BLaER1 treated with 17β-estradiol and CSF1 and Interleukin-3, amounts not matched to agents 10 nM and 100 nM (cell line): Measurements from ENCODE around the gene TPGS1.

Experiments
- H3K27ac ChIP-seq, 11 experiments: shearing (Covaris generic); formaldehyde crosslinking; 2 replicates each; pipeline ENCODE4 v1.8.1; 2022
- H3K27me3 ChIP-seq, 11 experiments: shearing (Covaris generic); formaldehyde crosslinking; 2 replicates each; pipeline ENCODE4 v1.8.1; 2022
- H3K36me3 ChIP-seq, 11 experiments: shearing (Covaris generic); formaldehyde crosslinking; 2 replicates each; pipeline ENCODE4 v1.8.1; 2022
- H3K4me1 ChIP-seq, 10 experiments: shearing (Covaris generic); formaldehyde crosslinking; 2 replicates each; pipeline ENCODE4 v1.8.1; 2022
- H3K4me2 ChIP-seq, 11 experiments: shearing (Covaris generic); formaldehyde crosslinking; 2 replicates each; pipeline ENCODE4 v1.8.1; 2022
- H3K4me3 ChIP-seq, 10 experiments: shearing (Covaris generic); formaldehyde crosslinking; 2 replicates each; pipeline ENCODE4 v1.8.1; 2022
- H3K9ac ChIP-seq, 11 experiments: shearing (Covaris generic); formaldehyde crosslinking; 2 replicates each; pipeline ENCODE4 v1.8.1; 2022
- H3K9me3 ChIP-seq, 11 experiments: shearing (Covaris generic); formaldehyde crosslinking; replicated peaks in 1 of 11; 2 replicates each; pipeline ENCODE4 v1.8.1; 2022
- H4K20me1 ChIP-seq, 11 experiments: shearing (Covaris generic); formaldehyde crosslinking; 2 replicates each; pipeline ENCODE4 v1.8.1; 2022
- Cebpa-rat ChIP-seq, 11 experiments: shearing (Covaris generic); IDR thresholded peaks; 2 replicates each; pipeline ENCODE4 v1.8.1; 2022

Gene TPGS1, protein sequence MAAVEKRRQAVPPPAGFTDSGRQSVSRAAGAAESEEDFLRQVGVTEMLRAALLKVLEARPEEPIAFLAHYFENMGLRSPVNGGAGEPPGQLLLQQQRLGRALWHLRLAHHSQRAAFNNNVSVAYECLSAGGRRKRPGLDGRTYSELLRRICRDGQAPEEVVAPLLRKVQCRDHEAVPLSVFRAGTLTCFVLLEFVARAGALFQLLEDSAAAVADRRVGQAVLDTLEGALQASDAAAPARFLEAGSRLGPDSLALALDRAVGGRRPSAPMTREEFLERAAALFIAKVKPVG

DNA sequence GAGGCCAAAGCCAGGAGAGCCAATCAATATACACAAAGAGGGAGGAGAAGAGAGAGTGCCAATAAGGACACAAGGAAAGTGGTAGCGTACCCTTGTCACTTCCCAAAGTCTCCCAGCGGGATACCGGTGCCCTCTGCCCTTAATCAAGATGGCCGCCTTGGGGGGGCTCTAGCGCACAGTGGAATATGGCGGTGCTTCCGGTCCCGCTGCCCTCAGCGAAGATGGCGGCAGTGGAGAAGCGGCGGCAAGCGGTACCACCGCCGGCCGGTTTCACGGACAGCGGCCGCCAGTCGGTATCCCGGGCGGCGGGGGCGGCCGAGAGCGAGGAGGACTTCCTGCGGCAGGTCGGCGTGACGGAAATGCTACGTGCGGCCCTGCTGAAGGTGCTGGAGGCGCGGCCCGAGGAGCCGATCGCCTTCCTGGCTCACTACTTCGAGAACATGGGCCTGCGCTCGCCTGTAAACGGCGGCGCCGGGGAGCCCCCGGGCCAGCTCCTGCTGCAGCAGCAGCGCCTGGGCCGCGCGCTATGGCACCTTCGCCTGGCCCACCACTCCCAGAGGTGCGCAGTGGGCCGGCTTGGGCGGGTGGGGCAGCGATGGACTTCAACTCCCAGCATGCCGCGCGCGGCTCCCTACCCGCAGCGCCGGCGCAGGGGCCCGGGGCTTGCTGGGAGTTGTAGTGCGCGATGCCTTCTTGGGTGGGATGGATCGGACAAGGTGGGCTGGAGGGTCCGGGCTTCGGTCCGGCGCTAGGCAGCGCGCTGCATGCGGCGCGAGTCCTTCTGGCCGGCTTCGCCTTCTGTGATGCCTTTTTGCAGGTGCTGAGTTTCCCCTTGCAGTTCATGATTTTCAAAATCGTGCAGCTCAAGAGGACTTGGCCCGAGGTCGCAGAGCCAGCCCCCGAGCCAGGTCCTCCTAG, at the start of gene TPGS1:
Gene TPGS1, plus strand, starts transcription at position 212 of the 918 bp plus-strand sequence. Its CDS starts 10 bp downstream, at position 222.
- peak within 1 kb of the TSS; percentile 90 to 100 (median 99) for H3K4me2 ChIP-seq
- TF ChIP-seq Cebpa-rat (IDR thresholded peaks at IDR 0.05) = no peak
- peaks cover 0 to 12% (median 9%) of the 10 kb centered on the region in 11 experiments; a peak in 10 of 22 replicates for H3K36me3 ChIP-seq
- H3K4me3 ChIP-seq = peak within 1 kb of the TSS; percentile 84 to 97 (median 92)
- peaks cover 0 to 11% (median 0%) of the 10 kb centered on the region in 11 experiments; a peak in 10 of 22 replicates for H3K9me3 ChIP-seq
- peak within 1 kb of the TSS; percentile 91 to 98 (median 93) for H3K27ac ChIP-seq
- H4K20me1 ChIP-seq = peaks cover 0 to 40% (median 18%) of the 10 kb centered on the region in 11 experiments; a peak in 17 of 22 replicates
- H3K27me3 ChIP-seq = no peaks in the 10 kb centered on the region
- H3K4me1 ChIP-seq = peaks cover 63 to 83% (median 69%) of the 10 kb centered on the region in 10 experiments
- H3K9ac ChIP-seq = peak within 1 kb of the TSS; percentile 90 to 99 (median 95)

DNA sequence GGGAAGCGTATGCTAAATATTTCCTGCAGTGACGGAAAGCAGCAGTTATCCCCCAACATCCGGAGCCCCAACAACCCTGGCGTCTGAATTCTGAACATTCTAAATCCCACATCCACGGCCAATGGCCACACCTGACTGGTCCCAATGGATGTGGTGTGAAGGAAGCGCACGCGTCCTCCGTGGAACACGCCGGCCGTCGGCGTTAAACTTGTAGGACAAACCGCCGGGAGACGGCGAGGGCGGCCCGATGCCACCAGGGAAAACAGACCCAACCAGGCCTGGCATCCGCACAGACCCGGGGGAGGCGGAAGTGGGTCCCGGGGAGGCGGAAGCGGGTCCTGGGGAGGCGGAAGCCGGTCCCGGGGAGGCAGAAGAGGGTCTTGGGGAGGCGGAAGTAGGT, 49.7 kb upstream of the TPGS1 start:
- no peak overlapping the region for H3K4me3 ChIP-seq

DNA sequence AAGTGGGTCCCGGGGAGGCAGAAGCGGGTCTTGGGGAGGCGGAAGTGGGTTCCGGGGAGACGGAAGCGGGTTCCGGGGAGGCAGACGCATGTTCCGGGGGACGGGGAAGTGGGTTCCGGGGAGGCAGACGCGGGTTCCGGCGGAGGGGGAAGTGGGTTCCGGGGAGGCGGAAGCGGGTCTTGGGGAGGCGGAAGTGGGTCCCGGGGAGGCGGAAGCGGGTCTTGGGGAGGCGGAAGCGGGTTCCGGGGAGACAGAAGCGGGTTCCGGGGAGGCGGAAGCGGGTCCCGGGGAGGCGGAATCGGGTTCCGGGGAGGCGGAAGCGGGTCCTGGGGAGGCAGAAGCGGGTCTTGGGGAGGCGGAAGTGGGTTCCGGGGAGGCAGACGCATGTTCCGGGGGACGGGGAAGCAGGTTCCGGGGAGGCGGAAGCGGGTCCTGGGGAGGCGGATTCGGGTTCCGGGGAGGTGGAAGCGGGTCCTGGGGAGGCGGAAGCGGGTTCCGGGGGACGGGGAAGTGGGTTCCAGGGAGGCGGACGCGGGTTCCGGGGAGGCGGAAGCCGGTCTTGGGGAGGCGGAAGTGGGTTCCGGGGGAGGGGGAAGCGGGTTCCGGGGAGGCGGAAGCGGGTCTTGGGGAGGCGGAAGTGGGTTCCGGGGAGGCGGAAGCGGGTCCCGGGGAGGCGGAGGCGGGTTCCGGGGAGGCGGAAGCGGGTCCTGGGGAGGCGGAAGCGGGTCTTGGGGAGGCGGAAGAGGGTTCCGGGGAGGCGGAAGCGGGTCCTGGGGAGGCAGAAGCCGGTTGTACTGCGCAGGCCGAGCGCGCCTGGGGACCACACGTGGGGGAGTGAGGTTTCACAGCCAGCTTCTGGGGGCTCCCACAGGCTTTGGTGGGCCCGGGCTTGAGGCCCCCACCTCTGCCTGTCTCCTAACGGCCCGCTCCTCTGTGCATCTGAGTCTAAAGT, 48.9 kb upstream of the TPGS1 start:
- Histone ChIP-seq H3K27me3 (no peaks in the 10 kb centered on the region), H3K4me2 (no peak overlapping the region), H3K36me3 (no peaks in the 10 kb centered on the region), H3K9me3 (peaks cover 24 to 58% (median 34%) of the 10 kb centered on the region in 11 experiments), H4K20me1 (no peaks in the 10 kb centered on the region), H3K27ac (no peak overlapping the region), H3K4me1 (no peaks in the 10 kb centered on the region), H3K9ac (no peak overlapping the region), H3K4me3 (no peak overlapping the region)
- TF ChIP-seq Cebpa-rat (IDR thresholded peaks at IDR 0.05) = no peak

More for the DNA sequence above, 49.7 kb upstream of the TPGS1 start:
- TF ChIP-seq Cebpa-rat (IDR thresholded peaks at IDR 0.05) = no peak
- H3K4me2 ChIP-seq = no peak overlapping the region
- H3K36me3 ChIP-seq = no peaks in the 10 kb centered on the region
- no peak overlapping the region for H3K9ac ChIP-seq
- H3K4me1 ChIP-seq = no peaks in the 10 kb centered on the region
- H3K27ac ChIP-seq = no peak overlapping the region
- H3K9me3 ChIP-seq = peaks cover 30 to 64% (median 38%) of the 10 kb centered on the region in 11 experiments
- no peaks in the 10 kb centered on the region for H4K20me1 ChIP-seq
- no peaks in the 10 kb centered on the region for H3K27me3 ChIP-seq

DNA sequence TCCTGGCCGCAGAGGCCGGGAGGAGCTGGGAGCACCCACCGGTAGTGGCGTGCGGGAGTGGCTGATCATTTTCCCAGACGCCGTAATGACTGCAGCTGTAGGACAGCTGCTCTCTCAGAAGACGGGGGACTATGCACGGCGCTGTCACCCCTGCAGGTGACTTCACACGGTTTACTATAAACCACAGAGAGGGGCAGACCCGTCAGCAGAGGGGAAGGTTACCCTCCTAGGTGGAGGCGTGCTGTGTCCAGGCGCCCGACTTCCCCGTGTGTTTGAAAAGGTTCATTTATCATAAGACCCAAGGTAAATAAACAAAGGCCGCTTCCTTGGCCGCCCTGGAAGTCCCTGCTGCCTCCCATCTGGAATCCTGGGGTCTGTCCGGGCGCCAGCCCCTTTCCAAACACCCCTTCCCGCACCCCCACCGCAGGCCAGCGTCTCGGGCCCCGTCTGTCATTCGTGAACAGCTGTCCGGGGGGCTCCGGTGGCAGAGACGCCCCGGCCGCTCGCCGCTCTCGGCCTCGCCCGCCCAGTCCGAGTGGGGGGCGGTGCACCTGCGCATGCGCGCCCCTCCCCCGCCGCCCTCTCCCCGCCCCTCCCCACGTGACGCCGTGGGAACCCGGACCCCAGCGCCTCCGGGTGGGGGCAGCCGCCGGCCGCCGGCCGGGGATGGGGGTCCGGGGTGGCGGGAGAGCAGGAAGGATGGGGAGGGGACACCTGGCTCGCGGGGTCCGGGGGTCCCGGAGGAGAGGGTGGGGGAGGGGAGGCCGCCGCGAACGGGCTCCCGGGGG, 47.4 kb upstream of the TPGS1 start:
- Histone ChIP-seq H3K4me2 (no peak overlapping the region), H3K4me3 (no peak overlapping the region), H3K36me3 (no peaks in the 10 kb centered on the region), H3K9ac (no peak overlapping the region), H3K27ac (no peak overlapping the region), H4K20me1 (no peaks in the 10 kb centered on the region), H3K4me1 (no peaks in the 10 kb centered on the region), H3K9me3 (peaks cover 23 to 55% (median 35%) of the 10 kb centered on the region in 11 experiments), H3K27me3 (no peaks in the 10 kb centered on the region)
- no peak for TF ChIP-seq Cebpa-rat (IDR thresholded peaks at IDR 0.05)

DNA sequence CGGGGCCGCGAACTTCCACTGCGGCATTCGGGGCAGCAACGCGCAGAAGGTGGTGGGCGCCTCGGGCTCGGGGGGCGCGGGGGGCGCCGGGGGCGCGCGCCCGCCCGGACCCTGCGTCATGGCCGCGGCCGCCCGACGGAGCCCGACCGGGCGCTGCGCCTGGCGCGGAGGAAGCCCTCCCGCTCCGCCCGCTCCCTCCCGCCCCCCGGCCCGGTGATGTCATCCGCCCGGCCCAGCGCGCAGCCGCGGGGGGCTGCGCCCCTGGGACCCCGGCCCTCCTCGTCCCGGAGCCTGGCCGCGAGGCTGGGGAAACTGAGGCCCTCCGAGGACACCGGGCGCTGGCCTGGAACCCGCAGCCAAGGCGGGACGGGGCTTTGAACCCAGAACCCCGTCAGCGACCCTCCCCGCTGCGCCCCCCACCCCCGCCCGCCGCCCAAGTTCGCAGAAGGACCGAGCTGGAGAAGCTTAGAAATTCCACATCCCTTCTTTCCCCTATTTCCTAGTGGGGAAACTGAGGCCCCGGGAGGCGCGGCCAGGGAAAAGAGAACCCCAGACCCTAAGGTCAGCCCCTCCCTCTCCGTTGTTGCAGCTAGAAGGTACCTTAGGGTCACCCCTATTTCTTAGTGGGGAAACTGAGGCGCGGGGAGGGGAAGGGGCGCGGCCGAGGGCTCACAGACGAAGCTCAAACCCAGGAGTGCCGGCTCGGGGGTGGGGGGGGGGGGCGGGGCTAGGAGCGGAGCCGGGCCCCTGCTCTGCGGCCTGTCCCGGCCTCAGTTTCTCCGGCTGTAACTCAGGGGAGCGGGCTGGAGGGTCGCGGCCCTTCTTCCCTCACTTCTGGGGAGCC, 46.2 kb upstream of the TPGS1 start, which contains the start of gene SHC2:
Gene SHC2, minus strand, starts transcription at position 157 of the 844 bp plus-strand sequence. Its CDS starts 37 bp downstream, at position 120.
- Histone ChIP-seq H3K27me3 (no peaks in the 10 kb centered on the region), H3K27ac (no peak within 1 kb of the TSS), H3K9ac (no peak within 1 kb of the TSS), H3K4me2 (no peak within 1 kb of the TSS), H3K4me1 (no peaks in the 10 kb centered on the region), H3K4me3 (no peak within 1 kb of the TSS), H4K20me1 (no peaks in the 10 kb centered on the region), H3K36me3 (no peaks in the 10 kb centered on the region), H3K9me3 (peaks cover 23 to 55% (median 35%) of the 10 kb centered on the region in 11 experiments)
- TF ChIP-seq Cebpa-rat (IDR thresholded peaks at IDR 0.05) = no peak

DNA sequence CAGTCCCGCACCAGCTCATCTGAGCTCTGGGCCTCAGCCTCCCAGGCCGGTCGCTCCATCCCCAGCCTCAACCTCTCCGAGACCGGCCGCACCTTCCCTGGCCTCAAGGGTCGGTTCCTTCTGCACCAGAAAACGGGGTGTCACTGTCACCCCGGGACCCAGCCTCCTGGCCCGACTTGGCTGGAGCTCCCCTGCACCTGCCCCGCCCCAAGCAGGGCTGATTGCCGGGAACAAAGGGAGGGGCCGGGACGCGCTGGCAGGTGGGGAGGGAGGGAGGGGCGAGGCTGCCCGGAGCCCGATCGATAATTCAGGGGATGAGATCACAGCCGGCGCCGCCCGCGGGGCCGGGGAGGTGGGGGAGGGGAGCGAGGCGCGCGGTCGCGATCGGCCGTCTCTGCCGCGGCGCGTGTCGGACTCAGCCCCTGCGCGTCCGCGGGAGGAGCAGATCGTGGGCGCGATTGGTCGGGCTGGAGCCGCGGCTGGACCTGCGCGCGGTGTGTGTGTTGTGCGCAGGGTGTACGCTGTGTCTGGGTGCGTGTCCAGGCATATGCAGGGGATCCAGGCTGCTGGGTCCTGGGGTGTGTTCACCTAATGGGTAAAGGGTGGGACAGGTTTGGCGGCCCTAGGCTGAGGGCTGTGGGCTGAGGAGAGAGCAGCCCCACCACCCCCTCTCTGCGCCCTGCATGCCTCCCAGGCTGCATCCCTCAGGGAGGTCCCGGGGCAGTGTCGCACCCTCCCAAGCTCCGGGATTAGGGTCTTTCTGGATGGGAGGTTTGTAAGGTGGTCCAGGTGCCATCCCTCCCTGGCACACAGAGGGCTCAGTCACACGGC, 45.4 kb upstream of the TPGS1 start:
- H3K27ac ChIP-seq = no peak overlapping the region
- no peak overlapping the region for H3K4me2 ChIP-seq
- H3K36me3 ChIP-seq = no peaks in the 10 kb centered on the region
- H3K27me3 ChIP-seq = no peaks in the 10 kb centered on the region
- H3K4me1 ChIP-seq = no peaks in the 10 kb centered on the region
- TF ChIP-seq Cebpa-rat (IDR thresholded peaks at IDR 0.05) = no peak
- H3K4me3 ChIP-seq = no peak overlapping the region
- no peak overlapping the region for H3K9ac ChIP-seq
- H4K20me1 ChIP-seq = no peaks in the 10 kb centered on the region
- H3K9me3 ChIP-seq = peaks cover 23 to 52% (median 35%) of the 10 kb centered on the region in 11 experiments
